HG03039 (cell line): ENCODE data around the gene AKAP12.
"Not testable (repeated sequence)": the region's sequence is repeated elsewhere in the genome, so short reads cannot be mapped to it uniquely, and the experiment has no call there.

Source experiments
- ATAC-seq: cut with Tn5 transposase; IDR thresholded peaks from one replicate; pipeline ENCODE4 v1.9.1; 2021; ENCODE audit warnings: mild to moderate bottlenecking, moderate library complexity; ENCODE audit not compliant: unreplicated experiment

The AKAP12 gene

GRCh38 chr6:151306269-151306783, 66.6 kb downstream of the AKAP12 start:
- no peak for ATAC-seq

- ATAC-seq = no peak
Observed at GRCh38 chr6:151307501-151307900, 67.7 kb downstream of the AKAP12 start.

GRCh38 chr6:151309619-151310018, 69.9 kb downstream of the AKAP12 start:
- no peak for ATAC-seq

- ATAC-seq = no peak
Observed at GRCh38 chr6:151310279-151310678, 70.5 kb downstream of the AKAP12 start.

- no peak for ATAC-seq
Observed at GRCh38 chr6:151310852-151311767, 71.3 kb downstream of the AKAP12 start.

- no peak for ATAC-seq
Observed at GRCh38 chr6:151313066-151313491, 73.3 kb downstream of the AKAP12 start.

GRCh38 chr6:151315661-151316060, 75.9 kb downstream of the AKAP12 start:
- not testable (repeated sequence) for ATAC-seq

- no peak for ATAC-seq
Observed at GRCh38 chr6:151317103-151317994, 77.6 kb downstream of the AKAP12 start.

- no peak for ATAC-seq
Observed at GRCh38 chr6:151317995-151318365, 78.2 kb downstream of the AKAP12 start.

- ATAC-seq = no peak
Observed at GRCh38 chr6:151320140-151320539, 80.4 kb downstream of the AKAP12 start.

- no peak for ATAC-seq
Observed at GRCh38 chr6:151321438-151321837, 81.7 kb downstream of the AKAP12 start.

GRCh38 chr6:151322570-151322969, 82.8 kb downstream of the AKAP12 start:
- ATAC-seq = no peak

GRCh38 chr6:151323791-151324487, 84.2 kb downstream of the AKAP12 start:
- peak; percentile 73 for ATAC-seq

- ATAC-seq = no peak
Observed at GRCh38 chr6:151324488-151324825, 84.7 kb downstream of the AKAP12 start.

GRCh38 chr6:151325075-151326050, 85.6 kb downstream of the AKAP12 start:
- no peak for ATAC-seq

GRCh38 chr6:151326116-151326825, 86.5 kb downstream of the AKAP12 start:
- ATAC-seq = no peak

GRCh38 chr6:151327101-151327500, 87.3 kb downstream of the AKAP12 start:
- no peak for ATAC-seq

- ATAC-seq = no peak
Observed at GRCh38 chr6:151330130-151330696, 90.4 kb downstream of the AKAP12 start.

- ATAC-seq = no peak
Observed at GRCh38 chr6:151335930-151336329, 96.2 kb downstream of the AKAP12 start.
